Mesenchymal stem cell (in vitro differentiated cells and primary cell): ENCODE measurements around the gene EGFL8.

Experiments
- DNase-seq: peaks from one replicate; pipeline ENCODE4 v3.0.0-alpha.2; 2013
- H2AFZ ChIP-seq: one replicate; pipeline ENCODE4 v1.6.1; 2013; ENCODE audit warnings: low read depth, mild to moderate bottlenecking, control low read depth, inconsistent platforms, low read length, moderate library complexity
- H2AK5ac ChIP-seq: 2 replicates; pipeline ENCODE4 v1.6.1; 2013; ENCODE audit warnings: low read length, moderate library complexity, mild to moderate bottlenecking, inconsistent platforms; ENCODE audit not compliant: severe bottlenecking
- H2BK120ac ChIP-seq: one replicate; pipeline ENCODE4 v1.6.1; 2013; ENCODE audit warnings: low read depth, mild to moderate bottlenecking, inconsistent platforms, low read length, moderate library complexity
- H2BK12ac ChIP-seq, 2 experiments: one replicate each; pipeline ENCODE4 v1.6.1; 2013; ENCODE audit warnings: inconsistent platforms in 2 of 2, low read length in 2 of 2, mild to moderate bottlenecking in 2 of 2, moderate library complexity in 2 of 2, control low read depth in 1 of 2
- H2BK15ac ChIP-seq: one replicate; pipeline ENCODE4 v1.6.1; 2013; ENCODE audit warnings: mild to moderate bottlenecking, low read depth, inconsistent platforms; ENCODE audit not compliant: poor library complexity, severe bottlenecking
- H2BK5ac ChIP-seq: 2 replicates; pipeline ENCODE4 v1.6.1; 2013; ENCODE audit warnings: low read depth, mild to moderate bottlenecking, low read length, control low read depth, inconsistent platforms; ENCODE audit not compliant: poor library complexity, severe bottlenecking
- H3K14ac ChIP-seq, 2 experiments: one replicate each; pipeline ENCODE4 v1.6.1; 2013; ENCODE audit warnings: inconsistent platforms in 2 of 2, low read length in 2 of 2, control low read depth in 1 of 2, mild to moderate bottlenecking in 1 of 2, moderate library complexity in 1 of 2
- H3K18ac ChIP-seq, 2 experiments: one replicate each; pipeline ENCODE4 v1.6.1; 2013; ENCODE audit warnings: inconsistent platforms in 2 of 2, low read length in 2 of 2, control low read depth in 1 of 2, low read depth in 1 of 2, mild to moderate bottlenecking in 1 of 2
- H3K23ac ChIP-seq, 2 experiments: one replicate each; pipeline ENCODE4 v1.6.1; 2013; ENCODE audit warnings: inconsistent platforms in 2 of 2, low read length in 2 of 2, mild to moderate bottlenecking in 2 of 2, moderate library complexity in 2 of 2, control low read depth in 1 of 2
- H3K27ac ChIP-seq: 2 replicates; pipeline ENCODE4 v1.5.1; 2013; ENCODE audit warnings: mild to moderate bottlenecking, moderate library complexity, low read length, control low read depth, inconsistent platforms; ENCODE audit not compliant: poor library complexity, severe bottlenecking
- H3K27me3 ChIP-seq, 2 experiments: 2 replicates each; pipeline versions ENCODE4 v1.6.1 to v1.7.0; 2013; ENCODE audit warnings: low read length in 2 of 2, mild to moderate bottlenecking in 2 of 2, moderate library complexity in 2 of 2, control low read depth in 1 of 2, inconsistent platforms in 1 of 2; ENCODE audit not compliant: control insufficient read depth in 1 of 2, insufficient read depth in 1 of 2
- H3K36me3 ChIP-seq, 2 experiments: 2 replicates each; pipeline versions ENCODE4 v1.6.1 to v1.7.0; 2013; ENCODE audit warnings: low read length in 2 of 2, control low read depth in 1 of 2, inconsistent platforms in 1 of 2, low read depth in 1 of 2, mild to moderate bottlenecking in 1 of 2; ENCODE audit not compliant: insufficient read depth in 2 of 2, control insufficient read depth in 1 of 2
- H3K4ac ChIP-seq, 2 experiments: one replicate each; pipeline ENCODE4 v1.6.1; 2013; ENCODE audit warnings: inconsistent platforms in 2 of 2, low read length in 2 of 2, mild to moderate bottlenecking in 2 of 2, moderate library complexity in 2 of 2, control low read depth in 1 of 2, low read depth in 1 of 2
- H3K4me1 ChIP-seq: 2 replicates; pipeline ENCODE4 v1.6.1; 2013; ENCODE audit warnings: low read depth, low read length, control low read depth; ENCODE audit not compliant: control insufficient read depth, insufficient read depth
- H3K4me2 ChIP-seq: 2 replicates; pipeline ENCODE4 v1.6.1; 2013; ENCODE audit warnings: low read length, mild to moderate bottlenecking, inconsistent platforms; ENCODE audit not compliant: poor library complexity, severe bottlenecking
- H3K4me3 ChIP-seq, 2 experiments: 2 replicates each; pipeline versions ENCODE4 v1.5.1 to v1.7.0; 2013; ENCODE audit warnings: low read length in 2 of 2, mild to moderate bottlenecking in 2 of 2, control low read depth in 1 of 2, low read depth in 1 of 2; ENCODE audit not compliant: insufficient read depth in 1 of 2
- H3K79me1 ChIP-seq: replicated peaks from 2 replicates; pipeline ENCODE4 v1.6.1; 2013; ENCODE audit warnings: mild to moderate bottlenecking, control low read depth, low read length, inconsistent platforms; ENCODE audit not compliant: poor library complexity, severe bottlenecking
- H3K9ac ChIP-seq: 2 replicates; pipeline ENCODE4 v1.7.0; 2013; ENCODE audit warnings: mild to moderate bottlenecking, low read length, moderate library complexity
- H3K9me3 ChIP-seq: 2 replicates; pipeline ENCODE4 v1.7.0; 2013; ENCODE audit warnings: mild to moderate bottlenecking, low read length; ENCODE audit not compliant: control insufficient read depth
- H4K8ac ChIP-seq: one replicate; pipeline ENCODE4 v1.6.1; 2013; ENCODE audit warnings: inconsistent platforms, mild to moderate bottlenecking, low read length, moderate library complexity
- H4K91ac ChIP-seq: one replicate; pipeline ENCODE4 v1.6.1; 2013; ENCODE audit warnings: mild to moderate bottlenecking, low read length, inconsistent platforms
- WGBS: methylation state at CpG from one replicate; pipeline ENCODE4 v1.1.7; 2013; ENCODE audit warnings: mixed read lengths; 5-methylcytosine and 5-hydroxymethylcytosine counted together

The EGFL8 gene

DNA sequence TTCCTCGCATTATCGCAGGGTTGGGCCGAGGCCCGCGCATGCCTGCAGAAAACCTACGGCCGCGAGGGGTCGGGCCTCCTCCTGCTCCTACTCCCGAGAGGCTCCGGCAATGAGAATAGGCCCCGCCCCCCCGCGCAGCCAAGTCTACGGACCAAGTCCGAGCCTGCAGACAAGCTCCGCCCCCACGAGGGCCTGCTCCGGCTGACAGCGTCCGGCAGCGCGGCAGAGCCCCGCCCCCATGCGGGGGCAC, 31.2 kb downstream of the EGFL8 start:
- DNase-seq: peak; percentile 100
- peaks cover 12% of the 10 kb centered on the region for H3K79me1 ChIP-seq
- no peak overlapping the region for H2BK15ac ChIP-seq
- H4K8ac ChIP-seq: no peak overlapping the region
- no peaks in the 10 kb centered on the region for H3K9me3 ChIP-seq
- no peak overlapping the region for H4K91ac ChIP-seq
- H3K4ac ChIP-seq: no peak overlapping the region
- H3K4me2 ChIP-seq: no peak overlapping the region
- H3K23ac ChIP-seq: no peak overlapping the region
- H3K4me3 ChIP-seq: peak overlapping the region; percentile 86 to 95
- no peak overlapping the region for H3K18ac ChIP-seq
- under 1% methylated on average over 25 of the region's 25 CpGs for WGBS
- H3K27me3 ChIP-seq: peaks cover 0 to 2% of the 10 kb centered on the region in 2 experiments
- no peak overlapping the region for H2BK120ac ChIP-seq
- no peak overlapping the region for H3K27ac ChIP-seq
- peak overlapping the region; percentile 99 for H3K9ac ChIP-seq
- peaks cover 0 to 4% of the 10 kb centered on the region in 2 experiments for H3K36me3 ChIP-seq
- H2AFZ ChIP-seq: no peak overlapping the region
- H2BK5ac ChIP-seq: no peak overlapping the region
- no peak overlapping the region for H3K14ac ChIP-seq
- no peak overlapping the region for H2BK12ac ChIP-seq
- no peak overlapping the region for H2AK5ac ChIP-seq
- peaks cover 33% of the 10 kb centered on the region for H3K4me1 ChIP-seq

DNA sequence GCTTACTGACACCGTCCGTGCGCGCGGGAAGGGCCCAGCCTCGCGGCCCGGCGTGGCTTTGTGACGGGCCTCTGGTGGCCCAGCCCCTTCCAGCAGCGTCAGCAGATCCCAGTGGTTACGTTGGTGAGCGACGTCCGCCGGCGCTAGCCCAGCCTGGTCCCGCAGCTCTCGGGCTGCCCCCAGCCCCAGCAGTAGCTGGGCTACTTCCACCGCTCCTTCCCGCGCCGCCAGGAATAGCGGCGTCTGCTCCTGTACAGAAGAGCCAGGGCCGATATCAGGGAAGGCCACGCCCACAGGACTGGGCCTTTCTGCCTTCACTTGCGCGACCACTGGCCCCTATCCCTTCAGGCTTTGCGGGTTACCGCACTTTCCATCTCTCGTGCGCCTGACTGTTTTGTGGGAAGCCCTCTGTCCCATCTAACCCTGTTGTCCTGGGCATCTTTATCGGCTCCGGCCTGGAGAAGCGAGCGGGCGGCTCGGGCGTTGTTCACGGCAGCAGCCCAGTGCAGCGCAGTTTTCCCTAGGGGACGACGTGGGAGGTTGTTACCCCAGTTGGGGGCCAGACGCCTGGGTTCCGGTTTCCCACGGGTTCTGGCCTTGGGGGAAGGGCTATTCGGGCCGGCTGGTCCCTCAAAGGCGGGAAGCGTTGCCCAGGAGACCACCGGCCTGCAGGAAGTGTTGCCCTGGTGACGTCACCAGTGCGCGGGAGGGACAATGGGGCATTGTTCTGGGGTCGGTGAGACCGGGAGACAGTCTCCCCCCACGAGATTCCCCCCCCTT, 31.7 kb downstream of the EGFL8 start:
- Histone ChIP-seq H3K4me2 (peak overlapping the region; percentile 99), H3K36me3 (peaks cover 0 to 4% of the 10 kb centered on the region in 2 experiments), H3K4me3 (peak overlapping the region; percentile 86 to 95), H3K14ac (peak overlapping the region; percentile 68 to 97), H2AK5ac (peak overlapping the region; percentile 63), H3K27me3 (peaks cover 0 to 8% of the 10 kb centered on the region in 2 experiments), H3K79me1 (peaks cover 11% of the 10 kb centered on the region), H3K9me3 (no peaks in the 10 kb centered on the region), H3K9ac (peak overlapping the region; percentile 99), H3K18ac (peak overlapping the region; percentile 100), H4K8ac (peak overlapping the region; percentile 94), H3K4ac (peak overlapping the region; percentile 98 to 99), H2AFZ (peak overlapping the region; percentile 94), H3K4me1 (peaks cover 28% of the 10 kb centered on the region), H2BK12ac (peak overlapping the region; percentile 16 to 49), H4K91ac (peak overlapping the region; percentile 98), H2BK15ac (peak overlapping the region; percentile 39), H3K23ac (peak overlapping the region; percentile 86 to 92), H2BK5ac (peak overlapping the region; percentile 91), H2BK120ac (peak overlapping the region; percentile 71), H3K27ac (peak overlapping the region; percentile 99)
- DNase-seq: peak; percentile 91
- under 1% methylated on average over 46 of the region's 58 CpGs for WGBS

DNA sequence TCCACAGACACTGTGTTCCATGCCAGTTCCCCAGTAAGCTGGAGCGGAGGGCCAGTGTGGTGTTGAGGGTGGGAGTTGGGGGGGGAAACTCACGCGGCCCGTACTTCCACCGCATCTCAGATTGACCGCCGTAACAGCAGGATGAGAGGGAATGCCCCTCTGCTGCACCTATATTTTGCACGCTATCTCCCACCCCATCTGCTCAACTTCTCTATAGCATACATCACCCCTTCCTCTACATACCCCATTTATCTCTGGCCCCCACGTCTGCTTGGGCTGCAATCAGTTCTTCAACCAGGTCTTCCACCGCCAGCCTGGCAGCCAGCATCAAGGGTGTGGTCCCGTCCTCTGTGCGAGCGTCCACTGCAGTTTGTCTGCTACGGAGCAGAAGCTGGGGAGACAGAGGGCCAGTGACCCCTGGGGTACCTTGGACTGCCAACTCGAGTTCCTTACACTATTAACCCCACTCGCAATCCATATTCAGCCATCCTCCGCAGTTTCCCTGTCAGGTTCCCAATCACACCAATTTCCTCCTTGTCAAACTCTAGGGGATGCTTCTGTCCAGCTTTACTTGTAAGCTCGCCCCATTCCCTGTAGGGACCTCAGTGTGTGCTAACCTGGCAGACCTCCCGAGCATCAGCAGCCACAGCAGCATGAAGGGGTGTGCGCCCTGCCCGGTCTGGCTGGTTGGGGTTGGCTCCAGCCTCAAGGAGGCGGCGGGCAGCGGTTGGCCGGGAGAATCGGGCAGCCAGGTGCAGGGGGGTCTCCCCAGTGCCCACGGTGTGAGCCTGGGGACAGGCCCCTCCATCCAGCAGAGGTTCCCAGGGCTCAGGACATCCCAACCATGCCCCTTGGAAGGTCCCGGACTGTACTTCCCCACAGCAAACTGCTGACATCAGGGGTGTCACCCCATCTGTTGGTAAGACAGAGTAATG, 32.6 kb downstream of the EGFL8 start:
- H3K79me1 ChIP-seq: peaks cover 4% of the 10 kb centered on the region
- H2BK12ac ChIP-seq: peak overlapping the region in 1 of 2 experiments; percentile 18
- H3K27ac ChIP-seq: peak overlapping the region; percentile 99
- peak overlapping the region; percentile 98 for H4K91ac ChIP-seq
- H3K14ac ChIP-seq: no peak overlapping the region
- H3K23ac ChIP-seq: no peak overlapping the region
- H3K9ac ChIP-seq: peak overlapping the region; percentile 99
- peak overlapping the region; percentile 20 to 71 for H3K4ac ChIP-seq
- H2AK5ac ChIP-seq: peak overlapping the region; percentile 58
- H4K8ac ChIP-seq: peak overlapping the region; percentile 94
- peak overlapping the region; percentile 39 for H2BK15ac ChIP-seq
- peak; percentile 50 for DNase-seq
- peaks cover 6 to 16% of the 10 kb centered on the region in 2 experiments for H3K27me3 ChIP-seq
- H3K4me3 ChIP-seq: peak overlapping the region; percentile 86 to 95
- 61% methylated on average over 24 of the region's 28 CpGs for WGBS
- H3K36me3 ChIP-seq: peaks cover 0 to under 1% of the 10 kb centered on the region in 2 experiments
- peak overlapping the region; percentile 11 for H2BK120ac ChIP-seq
- H3K4me1 ChIP-seq: peaks cover 22% of the 10 kb centered on the region
- H3K9me3 ChIP-seq: no peaks in the 10 kb centered on the region
- peak overlapping the region; percentile 100 for H3K18ac ChIP-seq
- H3K4me2 ChIP-seq: peak overlapping the region; percentile 99
- no peak overlapping the region for H2AFZ ChIP-seq
- H2BK5ac ChIP-seq: no peak overlapping the region

DNA sequence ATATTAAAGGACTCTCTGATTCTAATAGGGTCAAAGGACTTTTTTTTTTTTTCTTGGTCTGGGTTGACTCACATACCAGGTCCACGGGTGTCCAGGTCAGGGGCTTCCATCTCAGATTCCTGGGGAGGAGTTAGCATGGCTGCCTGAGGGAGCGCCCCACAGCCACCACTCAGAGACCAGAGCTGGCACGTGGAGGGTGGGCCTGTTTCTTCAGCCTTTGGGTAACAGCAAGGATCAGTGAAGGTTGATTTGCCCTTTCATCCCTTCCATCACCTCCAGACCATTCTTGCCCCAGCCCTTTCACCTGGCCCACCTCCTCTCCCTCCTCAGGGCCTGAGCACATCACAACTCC, 33.9 kb downstream of the EGFL8 start:
- no peaks in the 10 kb centered on the region for H3K36me3 ChIP-seq
- no peak overlapping the region for H4K8ac ChIP-seq
- no peak overlapping the region for H4K91ac ChIP-seq
- H2AK5ac ChIP-seq: no peak overlapping the region
- H3K27me3 ChIP-seq: peaks cover 8 to 21% of the 10 kb centered on the region in 2 experiments
- no peak overlapping the region for H3K23ac ChIP-seq
- no peak overlapping the region for H3K4me3 ChIP-seq
- no peak overlapping the region for H3K18ac ChIP-seq
- H3K14ac ChIP-seq: no peak overlapping the region
- 94% methylated on average over 2 of the region's 3 CpGs for WGBS
- no peak overlapping the region for H3K4me2 ChIP-seq
- no peak overlapping the region for H2BK120ac ChIP-seq
- no peak overlapping the region for H2AFZ ChIP-seq
- no peaks in the 10 kb centered on the region for H3K79me1 ChIP-seq
- H2BK12ac ChIP-seq: no peak overlapping the region
- peaks cover 12% of the 10 kb centered on the region for H3K4me1 ChIP-seq
- no peak for DNase-seq
- no peak overlapping the region for H3K9ac ChIP-seq
- no peak overlapping the region for H2BK15ac ChIP-seq
- H2BK5ac ChIP-seq: no peak overlapping the region
- H3K4ac ChIP-seq: no peak overlapping the region
- H3K27ac ChIP-seq: no peak overlapping the region
- no peaks in the 10 kb centered on the region for H3K9me3 ChIP-seq
